OCI-LY7 (cell line): ENCODE data around the gene LRP1B. TPM values are rescaled to one million over a fixed set of nuclear protein-coding genes. Genes with fewer than 3 reads are reported as not detected.

Experiments used
- BruUV-seq: library from RNA; stranded (reverse); fragments of 400-500 nt; replicated peaks from 2 replicates; lab custom pipeline; 2021; lab: Mats Ljungman, UMichigan
- CTCF ChIA-PET: fragments of 300-600 bp; sonication (Branson Sonifier 250); formaldehyde crosslinking; loops from one replicate; lab custom pipeline; 2022; ENCODE audit warnings: antibody characterized with exemption; ENCODE audit not compliant: unreplicated experiment; lab: Charles Lee
- POLR2A ChIA-PET: fragments of 300-600 bp; sonication (Branson Sonifier 250); formaldehyde crosslinking; loops from one replicate; lab custom pipeline; 2022; ENCODE audit warnings: antibody characterized with exemption; lab: Charles Lee
- DNase-seq: peaks from one replicate; pipeline ENCODE4 v3.0.0-alpha.2; 2015; ENCODE audit warnings: low spot score
- H2AFZ ChIP-seq: fragments of 200-600 bp; sonication (generic), shearing (Covaris generic); 2 replicates; pipeline ENCODE4 v1.6.1; 2014; ENCODE audit warnings: mild to moderate bottlenecking, antibody characterized with exemption, low read length, moderate library complexity
- H3K27ac ChIP-seq: fragments of 200-600 bp; sonication (generic); 2 replicates; pipeline ENCODE4 v1.5.1; 2014; ENCODE audit warnings: mixed run types, low read depth, mild to moderate bottlenecking, moderate library complexity, low read length, inconsistent platforms; ENCODE audit not compliant: poor library complexity, severe bottlenecking
- H3K36me3 ChIP-seq: fragments of 200-600 bp; sonication (generic); 2 replicates; pipeline ENCODE4 v1.6.1; 2014; ENCODE audit warnings: mild to moderate bottlenecking, antibody characterized with exemption, low read length, moderate library complexity, mixed read lengths; ENCODE audit not compliant: insufficient read depth
- H3K4me1 ChIP-seq: fragments of 200-600 bp; sonication (generic); 2 replicates; pipeline ENCODE4 v1.5.1; 2014; ENCODE audit warnings: mild to moderate bottlenecking, low read length; ENCODE audit not compliant: insufficient read depth, poor library complexity, severe bottlenecking
- H3K4me2 ChIP-seq: fragments of 200-600 bp; sonication (generic); 2 replicates; pipeline ENCODE4 v1.6.1; 2014; ENCODE audit warnings: mild to moderate bottlenecking, low read length
- H3K4me3 ChIP-seq: fragments of 200-600 bp; sonication (generic); 2 replicates; pipeline ENCODE4 v1.5.1; 2014; ENCODE audit warnings: mild to moderate bottlenecking, low read depth, low read length; ENCODE audit not compliant: poor library complexity, severe bottlenecking
- H3K79me2 ChIP-seq: fragments of 200-600 bp; sonication (generic); 2 replicates; pipeline ENCODE4 v1.6.1; 2016; ENCODE audit warnings: low read depth, mild to moderate bottlenecking, low read length, moderate library complexity, mixed read lengths; ENCODE audit not compliant: insufficient read depth
- H3K9me2 ChIP-seq: fragments of 200-600 bp; sonication (generic); 2 replicates; pipeline ENCODE4 v1.6.1; 2016; ENCODE audit warnings: mild to moderate bottlenecking, low read length, mixed read lengths; ENCODE audit not compliant: insufficient read depth
- H3K9me3 ChIP-seq: fragments of 200-600 bp; sonication (generic); 2 replicates; pipeline ENCODE4 v1.6.1; 2014; ENCODE audit warnings: mild to moderate bottlenecking, mixed run types, low read length, mixed read lengths
- H4K20me1 ChIP-seq: fragments of 200-600 bp; sonication (generic); 2 replicates; pipeline ENCODE4 v1.6.1; 2014; ENCODE audit warnings: mild to moderate bottlenecking, antibody characterized with exemption, low read length, moderate library complexity, mixed read lengths; ENCODE audit not compliant: insufficient read depth
- EZH2phosphoT487 ChIP-seq: fragments of 200-600 bp; sonication (generic); IDR thresholded peaks from 2 replicates; pipeline ENCODE4 v1.6.1; 2018; ENCODE audit warnings: low read depth, borderline replicate concordance, mild to moderate bottlenecking, mixed run types, antibody characterized with exemption, low read length, moderate library complexity, mixed read lengths
- intact Hi-C: fragments of 100-400 bp; cut with micrococcal nuclease; formaldehyde crosslinking; loops from one replicate; pipeline ENCODE4 v1.10.0; 2022; ENCODE audit not compliant: unreplicated experiment
- total RNA-seq, 2 experiments: library from RNA; depleted of rRNA in 1 of 2; stranded (reverse); fragments of >200 nt in 1 of 2; shearing (Covaris generic) in 1 of 2; gene quantifications; 2 replicates each; pipeline ENCODE4 v1.2.3, GENCODE V29; 2014 to 2022
- TF ChIP-seq, protein P1 (sequence below): fragments of 200-600 bp; sonication (generic); conservative IDR thresholded peaks from 2 replicates; pipeline ENCODE4 v1.5.1; 2014; ENCODE audit warnings: mild to moderate bottlenecking, antibody characterized with exemption, low read length, moderate library complexity, mixed read lengths

LRP1B gene
- total RNA-seq, 2 experiments from 2014 or later: not detected

- Histone ChIP-seq H3K27ac (no peak overlapping the region), H3K4me3 (no peak overlapping the region), H4K20me1 (no peaks in the 10 kb centered on the region), H3K9me3 (no peaks in the 10 kb centered on the region), H3K4me1 (no peaks in the 10 kb centered on the region), H3K4me2 (no peak overlapping the region), H3K79me2 (no peaks in the 10 kb centered on the region), H2AFZ (no peak overlapping the region), H3K9me2 (no peaks in the 10 kb centered on the region), H3K36me3 (no peaks in the 10 kb centered on the region)
- ChIA-PET CTCF (no interaction called here), POLR2A (no interaction called here)
- intact Hi-C loops: no loop called here
- DNase-seq: no peak
- TF ChIP-seq EZH2phosphoT487: no peak
- TF ChIP-seq, protein P1, sequence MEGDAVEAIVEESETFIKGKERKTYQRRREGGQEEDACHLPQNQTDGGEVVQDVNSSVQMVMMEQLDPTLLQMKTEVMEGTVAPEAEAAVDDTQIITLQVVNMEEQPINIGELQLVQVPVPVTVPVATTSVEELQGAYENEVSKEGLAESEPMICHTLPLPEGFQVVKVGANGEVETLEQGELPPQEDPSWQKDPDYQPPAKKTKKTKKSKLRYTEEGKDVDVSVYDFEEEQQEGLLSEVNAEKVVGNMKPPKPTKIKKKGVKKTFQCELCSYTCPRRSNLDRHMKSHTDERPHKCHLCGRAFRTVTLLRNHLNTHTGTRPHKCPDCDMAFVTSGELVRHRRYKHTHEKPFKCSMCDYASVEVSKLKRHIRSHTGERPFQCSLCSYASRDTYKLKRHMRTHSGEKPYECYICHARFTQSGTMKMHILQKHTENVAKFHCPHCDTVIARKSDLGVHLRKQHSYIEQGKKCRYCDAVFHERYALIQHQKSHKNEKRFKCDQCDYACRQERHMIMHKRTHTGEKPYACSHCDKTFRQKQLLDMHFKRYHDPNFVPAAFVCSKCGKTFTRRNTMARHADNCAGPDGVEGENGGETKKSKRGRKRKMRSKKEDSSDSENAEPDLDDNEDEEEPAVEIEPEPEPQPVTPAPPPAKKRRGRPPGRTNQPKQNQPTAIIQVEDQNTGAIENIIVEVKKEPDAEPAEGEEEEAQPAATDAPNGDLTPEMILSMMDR: no peak
- BruUV-seq: no TSS peak
Observed at GRCh38 chr2:141001750-141002149, 1129.1 kb downstream of the LRP1B start.

- TF ChIP-seq, protein P1: no peak
- TF ChIP-seq EZH2phosphoT487: no peak
- no peaks in the 10 kb centered on the region for H3K9me2 ChIP-seq
- H3K79me2 ChIP-seq: no peaks in the 10 kb centered on the region
- no peak for DNase-seq
- intact Hi-C loops: no loop called here
- H3K27ac ChIP-seq: no peak overlapping the region
- no peaks in the 10 kb centered on the region for H3K36me3 ChIP-seq
- no peaks in the 10 kb centered on the region for H4K20me1 ChIP-seq
- ChIA-PET POLR2A (no interaction called here), CTCF (no interaction called here)
- no peaks in the 10 kb centered on the region for H3K4me1 ChIP-seq
- H3K4me2 ChIP-seq: no peak overlapping the region
- no TSS peak for BruUV-seq
- H3K4me3 ChIP-seq: no peak overlapping the region
- no peaks in the 10 kb centered on the region for H3K9me3 ChIP-seq
- H2AFZ ChIP-seq: no peak overlapping the region
Observed at GRCh38 chr2:140998577-140998976, 1132.2 kb downstream of the LRP1B start.

GRCh38 chr2:140998017-140998416 is 1132.8 kb downstream of the LRP1B start:
- H3K4me2 ChIP-seq: no peak overlapping the region
- no peaks in the 10 kb centered on the region for H3K9me2 ChIP-seq
- no TSS peak for BruUV-seq
- TF ChIP-seq, protein P1: no peak
- no peak for TF ChIP-seq EZH2phosphoT487
- H3K79me2 ChIP-seq: no peaks in the 10 kb centered on the region
- H2AFZ ChIP-seq: no peak overlapping the region
- no peaks in the 10 kb centered on the region for H3K4me1 ChIP-seq
- ChIA-PET CTCF (no interaction called here), POLR2A (no interaction called here)
- H3K36me3 ChIP-seq: no peaks in the 10 kb centered on the region
- DNase-seq: no peak
- H3K27ac ChIP-seq: no peak overlapping the region
- no peaks in the 10 kb centered on the region for H3K9me3 ChIP-seq
- H3K4me3 ChIP-seq: no peak overlapping the region
- intact Hi-C loops: no loop called here
- H4K20me1 ChIP-seq: no peaks in the 10 kb centered on the region
